ENCODE results near the gene SLC48A1.
"Not testable (repeated sequence)": the region's sequence is repeated elsewhere in the genome, so short reads cannot be mapped to it uniquely, and the experiment has no call there.

SLC48A1 gene

GRCh38 chr12:47803191-47803875 lies 30.3 kb downstream of the SLC48A1 start:
- no peak overlapping the region for H3K4me3 ChIP-seq (ENCODE audit: low read length)
- no peak for DNase-seq (ENCODE audit: low read depth)
- no peak for TF ChIP-seq CTCF (conservative IDR thresholded peaks at IDR 0.05; ENCODE audit: low read depth, low read length)

DNA sequence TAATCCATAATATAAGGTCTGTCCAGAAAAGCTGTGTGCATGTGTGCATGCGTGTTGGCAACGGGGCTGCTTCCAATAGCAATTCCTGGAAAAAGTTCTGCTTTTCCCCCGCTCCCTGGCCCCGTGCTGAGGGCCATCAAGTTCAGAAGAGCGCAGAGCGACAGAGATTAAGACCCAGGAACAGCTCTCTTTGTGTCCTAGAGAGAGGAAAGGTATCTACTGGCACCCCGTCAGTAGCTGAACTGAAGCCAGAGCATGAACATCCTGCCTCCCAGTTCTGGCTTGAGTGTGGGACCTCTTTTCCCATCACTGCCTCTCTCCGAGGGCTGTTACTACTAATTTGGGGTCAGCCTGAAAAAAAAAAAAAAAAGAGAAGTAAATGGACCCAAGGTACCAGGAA lies 31.1 kb downstream of the SLC48A1 start:
- no peak for TF ChIP-seq CTCF (conservative IDR thresholded peaks at IDR 0.05; ENCODE audit: low read depth, low read length)
- DNase-seq (ENCODE audit: low read depth) = no peak
- no peak overlapping the region for H3K4me3 ChIP-seq (ENCODE audit: low read length)

GRCh38 chr12:47805417-47805816 lies 32.4 kb downstream of the SLC48A1 start:
- no peak for TF ChIP-seq CTCF (conservative IDR thresholded peaks at IDR 0.05; ENCODE audit: low read depth, low read length)
- no peak for DNase-seq (ENCODE audit: low read depth)
- H3K4me3 ChIP-seq (ENCODE audit: low read length) = no peak overlapping the region

- DNase-seq (ENCODE audit: low read depth) = no peak
- no peak overlapping the region for H3K4me3 ChIP-seq (ENCODE audit: low read length)
- TF ChIP-seq CTCF (conservative IDR thresholded peaks at IDR 0.05; ENCODE audit: low read depth, low read length) = no peak
These were observed 34.3 kb downstream of the SLC48A1 start for GRCh38 chr12:47807338-47807737.

DNA sequence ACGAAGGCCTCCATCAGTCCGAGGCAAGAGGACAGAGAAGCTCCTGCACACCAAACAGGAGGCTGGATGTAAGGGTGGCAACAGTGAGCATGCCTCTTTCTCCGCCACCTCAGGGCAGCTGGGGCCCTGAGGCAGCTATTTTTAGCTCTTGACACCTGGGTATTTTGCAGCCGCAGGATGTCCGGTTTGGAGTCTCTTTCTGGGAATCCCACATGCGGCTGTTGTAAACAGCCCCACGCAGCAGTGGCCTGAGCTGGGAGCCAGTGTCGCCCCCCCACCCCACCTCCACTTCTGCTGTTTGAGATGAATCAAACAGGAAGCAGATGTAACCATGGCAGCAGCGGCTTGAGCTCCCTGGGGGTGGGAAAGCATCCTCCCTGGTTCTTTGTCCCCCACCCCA lies 35.0 kb downstream of the SLC48A1 start:
- TF ChIP-seq CTCF (conservative IDR thresholded peaks at IDR 0.05; ENCODE audit: low read depth, low read length) = no peak
- no peak overlapping the region for H3K4me3 ChIP-seq (ENCODE audit: low read length)
- DNase-seq (ENCODE audit: low read depth) = no peak

DNA sequence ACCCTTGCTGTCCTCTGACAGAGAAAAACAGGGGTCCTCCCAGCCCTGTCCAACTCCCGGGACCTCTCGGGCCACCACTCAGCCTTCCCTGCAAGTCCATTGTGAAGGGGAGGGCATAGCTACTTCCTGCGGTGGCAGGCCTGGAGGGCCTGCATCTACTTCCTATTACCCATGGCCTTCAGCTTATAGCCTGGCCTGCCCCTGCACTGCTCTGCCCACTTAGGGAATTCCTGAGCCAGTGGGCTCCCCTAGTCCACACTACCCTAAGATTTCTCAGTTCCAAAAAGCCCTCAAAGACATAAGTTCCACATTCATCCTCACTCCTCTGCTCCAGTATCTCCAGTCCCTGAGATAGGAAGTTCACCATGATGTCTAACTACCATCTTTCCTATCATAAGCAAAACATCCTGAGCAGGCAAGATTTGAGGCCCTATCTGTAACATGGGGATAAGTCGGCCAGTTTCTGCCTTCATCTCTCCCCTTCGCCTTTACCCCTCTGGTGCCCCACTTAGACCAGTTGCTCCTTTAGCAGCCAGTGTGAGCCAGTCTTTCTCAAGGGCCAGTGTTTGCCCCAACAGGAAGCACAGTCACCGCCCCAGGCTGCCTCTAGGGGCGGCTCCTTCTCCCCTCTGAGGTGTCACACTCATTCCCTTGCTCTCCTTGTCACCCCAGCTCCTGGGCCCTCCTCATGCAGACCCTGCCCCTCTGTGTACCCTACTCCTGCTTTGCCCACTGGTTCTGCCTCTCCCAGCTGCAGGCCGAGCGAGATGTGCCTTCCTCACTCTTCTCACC lies 35.7 kb downstream of the SLC48A1 start:
- peak; percentile 26 for TF ChIP-seq CTCF (conservative IDR thresholded peaks at IDR 0.05; ENCODE audit: low read depth, low read length)
- DNase-seq (ENCODE audit: low read depth) = no peak
- H3K4me3 ChIP-seq (ENCODE audit: low read length) = no peak overlapping the region

- H3K4me3 ChIP-seq (ENCODE audit: low read length); DNase-seq (ENCODE audit: low read depth): not testable (repeated sequence)
These were observed 36.5 kb downstream of the SLC48A1 start for GRCh38 chr12:47809518-47809917.

Measured in retinal pigment epithelial cell (primary cell).